GM18502 (cell line): ENCODE measurements around the gene DCXR.

Experiments used
- ATAC-seq: cut with Tn5 transposase; IDR thresholded peaks from one replicate; pipeline ENCODE4 v1.9.1; 2021; ENCODE audit warnings: mild to moderate bottlenecking; ENCODE audit not compliant: unreplicated experiment, poor library complexity

Gene DCXR

GRCh38 chr17:82076018-82076784 lies 38.7 kb upstream of the DCXR start:
- no peak for ATAC-seq

GRCh38 chr17:82073446-82073845 lies 35.9 kb upstream of the DCXR start:
- ATAC-seq = no peak

GRCh38 chr17:82072827-82073226 lies 35.3 kb upstream of the DCXR start:
- ATAC-seq = no peak

DNA sequence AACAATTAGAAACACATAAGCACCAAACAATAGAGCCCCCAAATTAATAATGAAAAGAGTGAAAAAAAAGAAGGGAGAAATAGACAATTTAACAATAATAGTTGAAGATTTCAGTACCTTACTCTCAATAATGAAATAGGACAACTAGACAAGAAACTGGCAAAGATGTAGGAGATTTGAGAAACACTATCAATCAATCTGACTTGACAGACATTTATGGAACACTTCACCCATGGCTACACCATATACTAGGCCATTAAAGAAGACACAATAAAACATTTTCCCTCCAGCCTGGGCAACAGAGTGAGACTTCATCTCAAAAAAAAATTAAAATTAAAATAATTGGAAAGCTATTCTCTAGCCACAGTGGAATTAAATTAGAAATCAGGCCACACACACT lies 33.1 kb upstream of the DCXR start:
- ATAC-seq = no peak

DNA sequence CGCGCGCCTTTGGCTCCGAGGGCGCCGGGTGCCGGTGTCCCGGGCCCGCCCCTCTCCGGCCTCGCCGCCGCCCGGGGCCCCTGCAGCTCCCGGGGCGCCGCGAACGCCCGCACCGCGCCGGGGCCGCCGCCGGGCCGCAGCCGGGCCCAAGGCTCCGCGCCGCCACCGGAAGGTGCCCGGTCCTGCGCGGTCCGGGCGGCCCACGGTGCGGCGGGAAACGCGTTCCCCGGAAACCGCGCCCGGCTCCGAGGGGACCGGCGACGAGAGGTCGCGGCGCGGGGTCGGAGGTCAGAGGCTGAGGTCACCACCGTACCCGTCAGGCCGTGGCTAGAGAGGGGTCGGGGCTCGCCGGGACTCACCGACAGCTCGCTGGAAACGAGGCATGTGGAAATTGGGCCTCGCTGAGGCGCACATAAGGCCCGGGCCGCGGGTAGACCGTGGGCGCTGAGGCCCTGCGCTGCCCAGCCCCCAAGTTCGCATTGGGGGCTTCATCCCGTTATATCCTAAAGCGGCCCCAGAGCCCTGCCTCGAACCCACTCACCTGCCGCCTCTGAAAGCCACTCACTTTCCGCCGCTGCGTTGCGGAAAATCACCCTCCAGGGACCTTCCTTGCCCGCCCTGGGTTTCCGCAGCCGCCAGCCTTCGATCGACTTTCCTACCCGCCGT lies 28.3 kb upstream of the DCXR start, which contains the start of gene DUS1L:
Gene DUS1L (minus strand): TSS at position 167 of the 666 bp plus-strand sequence. CDS start 745 bp downstream, outside the sequence.
- peak; percentile 74 for ATAC-seq

- peak; percentile 14 for ATAC-seq
These were observed 27.7 kb upstream of the DCXR start for GRCh38 chr17:82065193-82065637.

DNA sequence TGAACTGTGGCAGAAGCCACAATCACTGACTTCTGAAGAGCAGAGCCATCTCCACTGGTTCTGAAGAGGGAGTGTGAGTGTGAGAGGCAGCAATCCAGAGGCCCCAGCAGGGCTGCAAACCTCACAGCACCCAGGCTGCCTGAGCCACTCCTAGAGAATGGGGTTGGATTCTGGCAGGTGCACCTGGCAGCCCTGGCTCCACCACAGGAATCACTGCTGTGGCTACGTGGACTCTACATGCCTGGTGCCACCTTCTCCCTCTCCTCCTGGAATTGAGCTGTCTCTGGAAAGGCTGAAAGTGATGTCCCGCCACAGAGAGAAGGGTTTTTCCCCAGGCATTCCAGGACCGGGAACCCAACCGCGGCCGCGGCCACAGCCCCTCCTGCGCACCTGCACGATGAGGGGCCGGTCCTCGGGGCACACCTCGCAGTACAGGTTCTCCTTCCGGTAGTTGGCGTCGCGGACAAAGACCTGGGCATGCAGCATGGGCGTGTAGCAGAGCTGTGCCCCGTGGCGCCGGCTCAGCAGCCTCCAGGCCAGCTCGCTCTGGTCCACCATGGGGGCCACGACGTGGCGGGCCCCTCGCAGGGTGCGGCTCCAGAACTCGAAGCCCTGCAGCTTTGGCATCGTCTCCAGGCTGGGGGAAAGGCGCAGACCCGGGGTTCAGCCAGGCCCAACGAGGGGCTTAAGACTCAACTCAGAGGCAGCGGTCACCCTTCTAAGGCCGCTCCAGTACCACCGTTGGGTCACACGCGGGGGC lies 27.1 kb upstream of the DCXR start:
- ATAC-seq = no peak

GRCh38 chr17:82063424-82064415 lies 26.2 kb upstream of the DCXR start:
- ATAC-seq = no peak

DNA sequence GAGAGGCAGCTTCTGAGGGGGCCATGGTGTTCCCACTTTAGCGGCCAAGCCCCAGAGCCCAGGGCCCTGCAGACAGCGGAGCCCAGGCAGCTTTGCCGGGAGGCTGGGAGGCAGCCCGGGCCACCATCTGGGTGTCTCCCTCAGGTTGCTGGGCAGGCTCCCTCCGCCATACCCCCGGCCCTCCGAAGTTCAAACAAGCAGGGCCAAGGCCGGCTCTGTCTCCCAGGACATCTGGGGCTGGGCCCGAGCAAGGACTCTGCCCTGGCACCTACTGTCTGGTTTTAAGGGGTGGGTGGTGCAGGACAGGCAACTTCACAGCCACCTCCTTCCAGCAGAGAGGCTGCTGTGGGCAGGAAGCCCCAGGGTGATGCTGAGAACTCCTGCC lies 25.5 kb upstream of the DCXR start:
- ATAC-seq = no peak

DNA sequence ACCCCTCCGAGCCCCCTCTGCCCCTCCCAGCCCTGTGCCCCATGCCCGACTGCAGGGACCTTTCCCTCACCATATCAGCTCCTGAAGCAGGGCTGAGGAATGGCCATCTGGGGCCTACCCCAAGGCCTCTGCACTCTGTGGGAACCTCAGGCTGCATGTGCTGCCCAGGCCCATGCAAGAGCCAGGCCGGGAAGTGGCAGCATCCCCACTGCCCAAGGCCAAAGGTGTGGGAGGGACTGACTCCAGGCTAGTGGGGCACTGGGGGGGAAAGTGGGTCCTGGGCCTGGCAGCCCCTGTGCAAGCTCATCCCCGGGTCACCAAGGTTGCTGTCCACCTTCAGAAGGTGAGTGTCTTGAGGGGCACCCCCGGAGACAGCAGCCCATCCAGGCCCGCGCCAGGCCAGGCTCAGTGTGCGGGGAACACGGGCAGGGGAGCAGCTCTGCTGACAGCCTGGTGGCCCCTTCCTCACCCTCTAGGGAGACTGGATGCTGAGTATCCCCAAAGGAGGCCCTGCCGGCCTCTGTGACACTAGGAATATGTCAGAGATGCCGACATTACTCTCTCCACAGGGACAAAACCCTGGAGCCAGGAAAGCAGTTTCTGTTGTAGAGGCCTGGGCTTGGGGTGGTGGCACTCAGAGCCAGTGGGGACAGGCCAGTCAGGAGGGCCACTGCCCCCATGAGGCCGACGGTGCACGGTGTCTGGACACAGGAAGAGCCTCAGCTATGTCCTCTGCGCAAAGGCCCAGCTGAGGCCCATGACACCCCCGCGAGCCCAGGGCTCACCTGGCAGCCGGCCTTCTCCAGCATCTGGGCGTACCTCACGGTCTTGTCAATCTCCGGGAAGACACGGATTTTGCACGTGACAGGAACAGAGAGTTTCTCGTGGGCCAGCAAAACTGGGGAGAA lies 24.8 kb upstream of the DCXR start:
- ATAC-seq = no peak

- ATAC-seq = no peak
These were observed 23.8 kb upstream of the DCXR start for GRCh38 chr17:82061047-82061925.

DNA sequence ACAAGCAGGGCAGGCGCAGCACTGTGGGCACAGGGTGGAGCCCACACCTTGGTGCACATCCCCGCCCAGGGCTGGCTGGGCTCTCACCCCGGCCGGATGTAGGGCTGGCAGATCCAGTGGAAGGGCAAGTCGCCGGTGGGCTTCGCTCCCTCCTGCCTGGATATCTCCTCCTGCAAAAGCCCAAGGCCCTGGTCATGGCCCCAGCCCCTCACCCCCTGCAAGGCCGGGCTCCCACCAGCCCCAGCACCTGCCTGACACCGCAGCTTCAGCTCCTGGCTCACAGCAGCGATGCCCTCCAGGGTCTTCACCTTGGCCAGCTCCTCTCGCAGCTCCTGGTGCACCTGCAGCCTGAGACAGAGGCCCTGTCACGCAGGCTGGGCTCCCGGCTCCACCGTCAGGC lies 23.1 kb upstream of the DCXR start:
- ATAC-seq = no peak

- ATAC-seq = no peak
These were observed 22.5 kb upstream of the DCXR start for GRCh38 chr17:82060001-82060380.

DNA sequence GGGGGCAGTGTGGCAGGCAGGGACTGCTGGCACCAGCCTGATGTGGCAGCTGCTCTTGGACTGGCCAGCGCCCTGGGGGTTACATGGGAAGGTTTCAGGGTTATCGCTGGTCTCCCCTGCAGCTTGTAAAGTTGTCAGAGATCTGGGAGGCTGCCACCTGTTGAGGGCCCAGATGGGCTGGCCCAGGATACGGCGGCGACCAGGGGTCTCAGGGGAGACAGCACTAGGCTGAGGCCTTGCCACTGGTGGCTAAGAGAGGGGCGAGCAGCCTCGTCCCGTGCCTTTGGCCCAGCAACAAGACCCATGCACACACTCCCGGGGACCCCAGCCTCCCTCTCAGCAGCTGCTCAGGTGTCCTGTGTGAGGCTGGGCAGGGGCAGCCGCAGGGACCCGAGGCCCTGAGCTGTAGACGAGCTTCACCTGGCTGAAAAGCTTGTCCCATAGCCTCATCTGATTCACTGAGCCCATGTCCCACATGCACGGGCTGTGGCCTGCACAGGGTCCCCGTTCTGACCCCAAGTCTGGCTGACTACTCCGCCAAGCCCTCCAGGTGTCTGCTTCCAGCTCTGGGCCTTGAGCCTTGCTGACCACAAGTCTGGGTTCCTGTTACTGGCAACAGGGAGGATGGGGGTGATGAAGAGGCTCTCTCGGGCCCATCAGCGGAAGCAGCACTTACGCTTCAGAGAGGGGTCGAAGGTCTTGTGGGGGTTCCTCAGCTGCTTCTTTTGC lies 21.9 kb upstream of the DCXR start:
- no peak for ATAC-seq

GRCh38 chr17:82058855-82059249 lies 21.4 kb upstream of the DCXR start:
- ATAC-seq = no peak

DNA sequence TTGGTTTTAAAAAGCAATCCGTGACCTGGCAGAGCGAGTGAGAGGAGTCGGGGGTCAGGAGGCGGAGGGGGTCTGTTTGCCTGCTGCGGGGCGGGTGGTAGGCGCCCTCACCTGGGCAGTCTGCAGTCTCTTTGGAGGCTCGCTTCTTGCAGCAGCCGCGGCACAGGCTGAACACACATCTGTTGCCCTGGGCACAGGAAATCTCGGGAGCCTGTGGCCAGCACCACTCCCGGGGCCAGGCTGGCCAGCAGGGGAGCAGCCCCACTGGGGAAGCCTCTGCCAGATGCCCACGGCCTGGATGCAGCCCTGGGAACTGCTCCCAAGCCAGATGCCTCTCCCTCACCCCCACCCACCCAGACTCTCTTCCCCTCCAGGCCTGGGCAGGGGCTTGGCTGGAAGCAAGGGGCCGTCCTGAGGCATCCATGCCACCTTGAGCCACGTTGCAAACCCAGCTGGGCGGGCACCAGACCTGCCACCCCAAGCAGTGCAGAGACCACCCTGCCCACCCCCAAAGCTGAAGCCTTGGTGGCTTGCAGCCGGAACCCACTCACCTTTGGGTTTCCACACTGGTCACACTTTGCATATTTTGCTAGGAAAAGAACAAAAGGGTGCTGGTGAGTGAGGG lies 20.8 kb upstream of the DCXR start:
- ATAC-seq = no peak
